Measurements from ENCODE around the gene TMEM245. TPM values are rescaled to one million over a fixed set of nuclear protein-coding genes. Genes with fewer than 3 reads are reported as not detected.
"Not testable (repeated sequence)": the region's sequence is repeated elsewhere in the genome, so short reads cannot be mapped to it uniquely, and the experiment has no call there.

The TMEM245 gene
- total RNA-seq, 1 experiment from 2014 or later, result 59.8 TPM

- ChIA-PET POLR2A (ENCODE audit: low non-redundant PET) (no interaction called here), CTCF (no interaction called here)
- H3K27ac ChIP-seq (ENCODE audit: low read depth, low read length, poor library complexity, severe bottlenecking), result no peak overlapping the region
- intact Hi-C loops (cut with micrococcal nuclease; ENCODE audit: unreplicated experiment), result no loop called here
- H3K36me3 ChIP-seq (ENCODE audit: insufficient read depth, low read length, poor library complexity, severe bottlenecking), result peaks cover 49% of the 10 kb centered on the region
- DNase-seq (ENCODE audit: low spot score), result peak; percentile 2
- TF ChIP-seq CTCF (conservative IDR thresholded peaks at IDR 0.05; ENCODE audit: low read depth, low read length) (no peak), EZH2 (IDR thresholded peaks at IDR 0.05; ENCODE audit: borderline replicate concordance, low read depth, low read length, poor library complexity, severe bottlenecking) (no peak)
- H3K4me1 ChIP-seq (ENCODE audit: insufficient read depth, low read length, poor library complexity, severe bottlenecking), result no peaks in the 10 kb centered on the region
- no TSS peak for BruUV-seq (replicated peaks)
- no peaks in the 10 kb centered on the region for H3K9me3 ChIP-seq (ENCODE audit: low read depth, low read length, poor library complexity, severe bottlenecking)
- no peaks in the 10 kb centered on the region for H3K27me3 ChIP-seq (replicated peaks; ENCODE audit: insufficient read depth, low read depth, low read length, poor library complexity)
- H3K4me3 ChIP-seq (ENCODE audit: low read depth, low read length, poor library complexity, severe bottlenecking), result no peak overlapping the region
Observed at GRCh38 chr9:109063760-109064159, 56.0 kb downstream of the TMEM245 start.

- Histone ChIP-seq H3K9me3 (ENCODE audit: low read depth, low read length, poor library complexity, severe bottlenecking) (no peaks in the 10 kb centered on the region), H3K4me3 (ENCODE audit: low read depth, low read length, poor library complexity, severe bottlenecking) (no peak overlapping the region), H3K27ac (ENCODE audit: low read depth, low read length, poor library complexity, severe bottlenecking) (no peak overlapping the region), H3K27me3 (replicated peaks; ENCODE audit: insufficient read depth, low read depth, low read length, poor library complexity) (no peaks in the 10 kb centered on the region), H3K4me1 (ENCODE audit: insufficient read depth, low read length, poor library complexity, severe bottlenecking) (no peaks in the 10 kb centered on the region), H3K36me3 (ENCODE audit: insufficient read depth, low read length, poor library complexity, severe bottlenecking) (peaks cover 53% of the 10 kb centered on the region)
- ChIA-PET POLR2A (ENCODE audit: low non-redundant PET) (no interaction called here), CTCF (no interaction called here)
- no peak for TF ChIP-seq CTCF (conservative IDR thresholded peaks at IDR 0.05; ENCODE audit: low read depth, low read length)
- TF ChIP-seq EZH2 (IDR thresholded peaks at IDR 0.05; ENCODE audit: borderline replicate concordance, low read depth, low read length, poor library complexity, severe bottlenecking), result no peak
- BruUV-seq (replicated peaks), result no TSS peak
- intact Hi-C loops (cut with micrococcal nuclease; ENCODE audit: unreplicated experiment), result no loop called here
- no peak for DNase-seq (ENCODE audit: low spot score)
Observed at GRCh38 chr9:109062543-109062942, 57.2 kb downstream of the TMEM245 start.

GRCh38 chr9:109060191-109060590 is 59.6 kb downstream of the TMEM245 start:
- Histone ChIP-seq H3K4me3 (ENCODE audit: low read depth, low read length, poor library complexity, severe bottlenecking) (no peak overlapping the region), H3K27me3 (replicated peaks; ENCODE audit: insufficient read depth, low read depth, low read length, poor library complexity) (no peaks in the 10 kb centered on the region), H3K27ac (ENCODE audit: low read depth, low read length, poor library complexity, severe bottlenecking) (no peak overlapping the region), H3K36me3 (ENCODE audit: insufficient read depth, low read length, poor library complexity, severe bottlenecking) (peaks cover 55% of the 10 kb centered on the region), H3K9me3 (ENCODE audit: low read depth, low read length, poor library complexity, severe bottlenecking) (no peaks in the 10 kb centered on the region), H3K4me1 (ENCODE audit: insufficient read depth, low read length, poor library complexity, severe bottlenecking) (no peaks in the 10 kb centered on the region)
- ChIA-PET CTCF (no interaction called here), POLR2A (ENCODE audit: low non-redundant PET) (no interaction called here)
- BruUV-seq (replicated peaks), result no TSS peak
- no peak for TF ChIP-seq CTCF (conservative IDR thresholded peaks at IDR 0.05; ENCODE audit: low read depth, low read length)
- no peak for TF ChIP-seq EZH2 (IDR thresholded peaks at IDR 0.05; ENCODE audit: borderline replicate concordance, low read depth, low read length, poor library complexity, severe bottlenecking)
- DNase-seq (ENCODE audit: low spot score), result no peak
- intact Hi-C loops (cut with micrococcal nuclease; ENCODE audit: unreplicated experiment), result no loop called here

- H3K27ac ChIP-seq (ENCODE audit: low read depth, low read length, poor library complexity, severe bottlenecking); CTCF ChIA-PET; BruUV-seq (replicated peaks); H3K4me1 ChIP-seq (ENCODE audit: insufficient read depth, low read length, poor library complexity, severe bottlenecking); POLR2A ChIA-PET (ENCODE audit: low non-redundant PET); H3K4me3 ChIP-seq (ENCODE audit: low read depth, low read length, poor library complexity, severe bottlenecking); DNase-seq (ENCODE audit: low spot score); intact Hi-C loops (cut with micrococcal nuclease; ENCODE audit: unreplicated experiment); H3K9me3 ChIP-seq (ENCODE audit: low read depth, low read length, poor library complexity, severe bottlenecking); H3K27me3 ChIP-seq (replicated peaks; ENCODE audit: insufficient read depth, low read depth, low read length, poor library complexity): not testable (repeated sequence)
- peaks cover 70% of the 10 kb centered on the region for H3K36me3 ChIP-seq (ENCODE audit: insufficient read depth, low read length, poor library complexity, severe bottlenecking)
Observed at GRCh38 chr9:109053121-109053520, 66.6 kb downstream of the TMEM245 start.
